Muscle of back (tissue), 13 donors: Measurements from ENCODE around the gene ZACN. TPM values are rescaled to one million over a fixed set of nuclear protein-coding genes. Genes with fewer than 3 reads are reported as not detected.
"Not testable (repeated sequence)": the region's sequence is repeated elsewhere in the genome, so short reads cannot be mapped to it uniquely, and the experiment has no call there.

Source experiments
- DNase-seq, 3 donors: peaks; one replicate each; pipeline versions ENCODE4 v3.0.0 to v3.0.0-alpha.2; 2013
- long read RNA-seq, 9 donors: transcript quantifications; one replicate each; lab custom pipeline, GENCODE V29; 2026
- polyA plus RNA-seq, 10 donors: library from polyadenylated mRNA; unstranded; fragments of 120-200 nt; gene quantifications; one replicate each; pipeline ENCODE4 v1.2.1, GENCODE V29; 2013; ENCODE audit not compliant: insufficient read length in 10 of 10

ZACN gene
- polyA plus RNA-seq: 10 to 100 TPM in 3 of 10 donors, 1 to 10 TPM in 7; 1.7 to 17.8 (median 6.9) TPM
- long read RNA-seq, donor 1, transcript ZACN-205 (1 exons, 2,651 nt): major isoform, 67 of 82 reads
- long read RNA-seq, donor 1, partial matches to known transcripts: 9 of 82 reads
- long read RNA-seq, donor 1, other reads (novel, unspliced or antisense): 6 of 82 reads
- long read RNA-seq, donor 2, transcript ZACN-205 (1 exons, 2,651 nt): major isoform, 72 of 89 reads
- long read RNA-seq, donor 2, partial matches to known transcripts: 6 of 89 reads
- long read RNA-seq, donor 2, other reads (novel, unspliced or antisense): 11 of 89 reads
- long read RNA-seq, donor 3: 0 reads
- long read RNA-seq, donor 4, transcript ZACN-205 (1 exons, 2,651 nt): major isoform, 55 of 55 reads
- long read RNA-seq, donor 4, partial matches to known transcripts: 0 of 55 reads
- long read RNA-seq, donor 4, other reads (novel, unspliced or antisense): 0 of 55 reads
- long read RNA-seq, donor 5, transcript ZACN-205 (1 exons, 2,651 nt): major isoform, 103 of 122 reads
- long read RNA-seq, donor 5, partial matches to known transcripts: 19 of 122 reads
- long read RNA-seq, donor 5, other reads (novel, unspliced or antisense): 0 of 122 reads
- long read RNA-seq, donor 6, transcript ZACN-205 (1 exons, 2,651 nt): major isoform, 98 of 98 reads
- long read RNA-seq, donor 6, partial matches to known transcripts: 0 of 98 reads
- long read RNA-seq, donor 6, other reads (novel, unspliced or antisense): 0 of 98 reads
- long read RNA-seq, donor 7, transcript ZACN-205 (1 exons, 2,651 nt): major isoform, 77 of 77 reads
- long read RNA-seq, donor 7, partial matches to known transcripts: 0 of 77 reads
- long read RNA-seq, donor 7, other reads (novel, unspliced or antisense): 0 of 77 reads
- long read RNA-seq, donor 8, transcript ZACN-205 (1 exons, 2,651 nt): major isoform, 76 of 93 reads
- long read RNA-seq, donor 8, partial matches to known transcripts: 10 of 93 reads
- long read RNA-seq, donor 8, other reads (novel, unspliced or antisense): 7 of 93 reads
- long read RNA-seq, donor 9, transcript ZACN-205 (1 exons, 2,651 nt): major isoform, 13 of 13 reads
- long read RNA-seq, donor 9, partial matches to known transcripts: 0 of 13 reads
- long read RNA-seq, donor 9, other reads (novel, unspliced or antisense): 0 of 13 reads

- peak in 1 of 3 donors; percentile 22 for DNase-seq
Observed at GRCh38 chr17:76078860-76079534, at the start of gene ZACN. Gene ZACN (plus strand): TSS chr17:76079182. CDS start chr17:76079265, 83 bp downstream.

- no peak for DNase-seq
Observed at GRCh38 chr17:76032073-76032779, 46.8 kb upstream of the ZACN start.

GRCh38 chr17:76032780-76033108 lies 46.2 kb upstream of the ZACN start:
- DNase-seq: no peak

- DNase-seq: no peak
Observed at GRCh38 chr17:76033139-76033538, 45.8 kb upstream of the ZACN start.

- no peak for DNase-seq
Observed at GRCh38 chr17:76034428-76035350, 44.3 kb upstream of the ZACN start.

GRCh38 chr17:76036497-76037261 lies 42.3 kb upstream of the ZACN start:
- peak in 1 of 3 donors; percentile 21 for DNase-seq

DNA sequence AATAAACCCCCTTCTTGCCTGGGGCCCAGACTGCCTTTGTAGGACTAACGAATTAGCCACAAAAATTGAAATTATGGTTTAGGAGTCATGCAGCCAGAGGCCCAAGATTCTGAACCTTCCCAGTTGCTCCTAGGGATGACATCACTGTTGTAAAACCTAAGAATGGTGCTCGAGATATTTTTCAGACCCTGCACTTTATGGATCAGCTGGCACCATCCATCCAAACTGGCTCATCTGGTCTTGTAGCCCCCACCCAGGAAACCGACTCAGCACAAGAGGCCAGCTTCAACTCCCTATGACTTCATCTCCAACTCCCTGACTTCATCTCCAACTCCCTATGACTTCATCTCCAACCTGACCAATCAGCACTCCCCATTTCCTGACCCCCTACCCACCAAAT lies 40.9 kb upstream of the ZACN start:
- DNase-seq: no peak

DNA sequence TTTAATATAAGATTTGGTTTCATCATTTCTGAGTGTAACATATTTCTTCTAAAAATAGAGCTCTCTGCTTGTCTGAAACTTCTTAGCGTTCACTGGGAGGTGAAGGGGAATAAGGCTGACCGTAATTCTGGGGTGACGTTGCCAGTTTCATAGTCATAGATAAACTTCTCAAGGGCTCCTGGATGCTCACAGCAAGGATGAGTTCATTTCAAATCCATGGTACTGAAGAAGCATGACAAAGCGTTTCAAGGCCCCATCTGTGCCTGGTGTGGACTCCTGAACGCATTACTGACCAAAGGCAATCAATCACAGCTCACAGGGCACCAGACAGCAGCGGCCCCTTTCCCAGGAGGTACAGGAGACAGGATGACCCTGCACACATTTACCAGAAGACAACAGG lies 39.9 kb upstream of the ZACN start:
- no peak for DNase-seq

DNA sequence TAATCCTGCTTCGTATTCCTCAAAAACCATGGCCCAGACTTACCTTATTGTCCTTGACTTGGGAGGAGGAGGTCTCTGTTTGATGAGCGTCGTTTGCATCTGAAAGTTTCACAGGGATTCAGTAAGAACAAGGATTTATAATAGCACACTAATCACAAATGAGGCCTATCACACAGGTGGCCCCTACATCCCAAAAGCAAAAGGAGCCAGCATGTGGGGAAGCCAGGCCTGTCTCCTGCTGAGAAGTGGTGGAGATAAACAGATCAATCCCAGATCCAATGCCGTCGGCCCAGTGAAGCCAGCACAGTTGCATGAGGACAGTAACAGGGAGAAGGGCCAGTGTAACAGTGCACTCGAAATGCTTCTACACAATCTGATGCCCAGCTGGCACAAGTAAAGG lies 38.6 kb upstream of the ZACN start:
- DNase-seq: no peak

- DNase-seq: not testable (repeated sequence)
Observed at GRCh38 chr17:76042868-76043267, 36.1 kb upstream of the ZACN start.

GRCh38 chr17:76044475-76045007 lies 34.4 kb upstream of the ZACN start:
- not testable (repeated sequence) for DNase-seq

DNA sequence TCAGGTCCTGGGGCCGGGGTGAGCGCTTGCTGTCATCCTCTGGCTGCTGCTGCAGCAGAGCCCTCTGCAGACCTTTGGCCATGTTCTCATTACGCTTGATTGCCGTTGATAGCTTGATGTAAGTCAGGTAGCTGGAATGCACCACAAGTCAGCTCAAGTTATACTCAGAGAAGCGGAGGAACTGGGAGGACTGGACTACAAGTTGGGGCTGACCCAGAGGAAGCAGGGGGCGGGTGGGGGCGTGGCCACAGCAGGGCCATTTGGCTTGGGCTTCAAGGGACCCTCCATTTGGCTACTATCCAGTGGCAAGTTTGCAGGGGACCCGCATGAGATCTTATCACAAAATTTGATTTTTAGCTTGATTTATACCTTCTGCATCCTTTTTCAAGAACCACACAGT lies 32.9 kb upstream of the ZACN start:
- no peak for DNase-seq

- DNase-seq: no peak
Observed at GRCh38 chr17:76048025-76048605, 30.9 kb upstream of the ZACN start.

GRCh38 chr17:76048711-76049110 lies 30.3 kb upstream of the ZACN start:
- no peak for DNase-seq

GRCh38 chr17:76049239-76049638 lies 29.7 kb upstream of the ZACN start:
- no peak for DNase-seq

DNA sequence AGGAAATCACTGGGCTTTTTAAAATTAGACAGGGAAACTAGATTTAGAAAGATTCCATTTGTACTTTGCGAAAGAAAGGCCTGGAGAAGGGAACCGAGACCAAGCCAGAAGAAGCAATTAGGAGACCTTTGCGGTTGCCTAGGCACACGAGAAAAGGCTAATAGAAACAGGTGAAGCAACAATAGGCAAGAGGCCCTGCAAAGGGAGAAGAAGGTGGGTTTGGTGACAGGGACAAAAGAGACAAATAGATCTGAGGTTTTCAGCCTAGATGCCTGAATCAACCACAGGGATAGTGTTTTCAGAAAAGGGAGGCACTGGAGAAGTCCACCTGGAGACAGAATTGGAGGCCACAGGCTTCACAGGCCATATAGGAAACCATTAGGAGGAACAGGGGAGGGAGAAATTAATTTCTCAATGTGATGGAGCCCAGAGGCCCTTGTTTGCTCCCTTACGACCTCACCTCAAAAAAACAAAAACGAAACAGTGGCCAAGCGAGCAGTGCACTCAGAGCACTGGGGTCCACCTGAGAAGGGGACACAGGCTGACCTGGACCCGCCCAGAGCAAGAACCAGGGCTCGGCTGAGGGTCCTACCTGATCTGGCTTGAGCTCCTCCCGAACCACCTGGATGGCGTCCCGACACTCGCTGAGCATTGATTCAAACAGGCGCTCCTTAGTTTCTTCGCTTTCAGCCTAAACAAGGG lies 29.0 kb upstream of the ZACN start:
- DNase-seq: no peak

- DNase-seq: no peak
Observed at GRCh38 chr17:76050538-76051467, 28.2 kb upstream of the ZACN start.
